ENCODE measurements around the gene NR4A1.

The NR4A1 gene

DNA sequence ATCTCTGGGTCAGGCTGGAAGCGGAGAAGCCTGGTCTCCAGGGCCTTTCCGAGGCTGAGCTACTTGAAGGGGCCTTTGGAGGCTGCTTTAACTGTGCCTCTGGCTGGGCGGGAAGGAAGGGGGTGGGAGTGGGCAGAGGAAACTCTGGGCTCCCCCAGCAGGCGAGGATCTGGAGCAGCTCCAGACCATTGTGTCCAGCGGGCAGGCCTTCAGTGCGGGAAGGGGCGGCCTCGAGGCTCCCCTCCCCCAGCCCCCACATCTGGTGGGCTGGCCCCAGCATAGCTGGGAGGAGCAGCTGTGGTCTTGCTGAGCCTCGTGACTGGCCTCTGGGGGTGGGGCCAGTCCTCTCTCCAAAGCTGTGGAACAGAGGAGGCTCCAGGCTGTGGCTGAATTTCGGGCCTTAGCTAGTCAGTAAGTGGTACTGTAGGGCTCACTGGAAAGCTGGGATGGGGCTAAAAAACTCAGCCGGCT, 41.1 kb upstream of the NR4A1 start:
- Histone ChIP-seq H3K27ac (ENCODE audit: low read length) (no peak overlapping the region), H3K9ac (ENCODE audit: low read depth, low read length) (peak overlapping the region; percentile 49; the same call in 1 of the 2 replicates), H3K9me3 (ENCODE audit: insufficient read depth, low read depth, low read length) (no peaks in the 10 kb centered on the region), H3K4me3 (ENCODE audit: low read length) (peak overlapping the region; percentile 30; the same call in 1 of the 2 replicates), H3K4me1 (ENCODE audit: insufficient read depth, low read length) (peaks cover 15% of the 10 kb centered on the region), H3K27me3 (ENCODE audit: insufficient read depth, low read length) (peaks cover 70% of the 10 kb centered on the region), H3K36me3 (ENCODE audit: insufficient read depth, low read depth, low read length) (no peaks in the 10 kb centered on the region)

DNA sequence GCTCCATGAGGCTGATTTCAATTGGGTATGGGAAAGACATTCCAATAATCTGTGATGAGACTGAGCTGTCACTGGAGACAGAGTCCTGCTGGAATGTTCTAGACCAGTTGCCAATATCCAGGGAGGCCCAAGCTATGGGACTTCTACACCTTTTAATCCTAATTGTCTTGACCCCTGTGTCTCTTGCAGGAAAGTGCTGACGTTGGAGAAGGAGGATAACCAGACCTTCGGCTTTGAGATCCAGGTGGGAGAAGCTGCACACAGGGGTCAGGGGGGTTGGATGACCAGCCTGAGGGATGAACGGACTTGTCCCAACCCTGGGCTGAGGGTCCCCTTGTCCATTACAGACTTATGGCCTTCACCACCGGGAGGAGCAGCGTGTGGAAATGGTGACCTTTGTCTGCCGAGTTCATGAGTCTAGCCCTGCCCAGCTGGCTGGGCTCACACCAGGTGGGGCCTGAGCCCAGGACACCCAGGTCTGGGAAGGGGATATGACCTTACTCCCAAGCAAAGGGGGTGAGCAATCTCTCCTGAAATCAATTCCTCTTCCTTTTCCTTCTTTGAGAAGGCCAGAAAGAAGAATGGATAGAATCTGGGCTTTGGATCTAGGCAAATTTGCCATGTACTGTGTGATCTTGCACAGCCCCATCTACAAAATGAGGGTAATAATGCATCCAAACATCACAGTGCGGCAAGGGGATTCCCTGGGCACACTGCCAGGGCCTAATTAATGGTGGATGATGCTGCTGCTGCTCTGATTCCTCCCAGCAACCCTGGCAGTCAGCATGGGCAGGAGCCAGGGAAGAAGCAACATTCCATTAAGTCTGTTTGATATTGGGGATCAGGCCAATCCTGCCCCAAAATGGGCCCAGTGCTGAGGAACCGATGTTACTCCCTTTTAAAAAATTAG, 40.3 kb upstream of the NR4A1 start:
- H3K9ac ChIP-seq (ENCODE audit: low read depth, low read length): peak overlapping the region; percentile 49; the same call in 1 of the 2 replicates
- peaks cover 70% of the 10 kb centered on the region for H3K27me3 ChIP-seq (ENCODE audit: insufficient read depth, low read length)
- H3K4me1 ChIP-seq (ENCODE audit: insufficient read depth, low read length): peaks cover 15% of the 10 kb centered on the region
- no peak overlapping the region for H3K27ac ChIP-seq (ENCODE audit: low read length)
- H3K4me3 ChIP-seq (ENCODE audit: low read length): peak overlapping the region; percentile 30; the same call in 1 of the 2 replicates
- no peaks in the 10 kb centered on the region for H3K9me3 ChIP-seq (ENCODE audit: insufficient read depth, low read depth, low read length)
- H3K36me3 ChIP-seq (ENCODE audit: insufficient read depth, low read depth, low read length): no peaks in the 10 kb centered on the region

DNA sequence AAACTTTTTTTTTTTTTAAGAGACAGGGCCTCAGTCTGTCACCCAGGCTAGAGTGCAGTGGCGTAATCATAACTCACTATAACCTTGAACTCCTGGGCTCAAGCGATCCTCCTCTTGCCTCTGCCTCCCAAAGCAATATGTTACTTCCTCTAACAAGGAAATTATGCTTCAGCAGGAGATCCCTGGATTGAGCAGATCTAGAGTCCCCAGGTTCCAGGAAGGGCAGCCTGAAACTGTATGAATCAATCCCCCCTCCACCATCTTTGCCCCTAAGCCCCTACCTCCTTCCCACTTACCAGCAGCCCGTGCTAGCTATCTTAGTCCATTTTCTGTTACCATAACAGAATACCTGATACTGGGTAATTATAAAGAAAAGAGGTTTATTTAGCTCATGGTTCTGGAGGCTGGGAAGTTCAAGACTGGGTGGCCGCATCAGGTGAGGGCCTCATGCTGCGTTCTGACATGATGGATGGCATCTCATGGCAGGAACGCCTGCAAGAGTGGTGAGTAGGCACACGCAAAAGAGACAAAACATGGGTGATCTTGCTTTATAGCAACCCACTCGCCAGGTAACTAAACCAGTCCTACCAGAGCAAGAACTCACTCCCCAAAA, 39.5 kb upstream of the NR4A1 start:
- Histone ChIP-seq H3K9ac (ENCODE audit: low read depth, low read length) (no peak overlapping the region), H3K36me3 (ENCODE audit: insufficient read depth, low read depth, low read length) (no peaks in the 10 kb centered on the region), H3K27me3 (ENCODE audit: insufficient read depth, low read length) (peaks cover 69% of the 10 kb centered on the region), H3K4me3 (ENCODE audit: low read length) (no peak overlapping the region), H3K9me3 (ENCODE audit: insufficient read depth, low read depth, low read length) (no peaks in the 10 kb centered on the region), H3K27ac (ENCODE audit: low read length) (no peak overlapping the region), H3K4me1 (ENCODE audit: insufficient read depth, low read length) (peaks cover 15% of the 10 kb centered on the region)

DNA sequence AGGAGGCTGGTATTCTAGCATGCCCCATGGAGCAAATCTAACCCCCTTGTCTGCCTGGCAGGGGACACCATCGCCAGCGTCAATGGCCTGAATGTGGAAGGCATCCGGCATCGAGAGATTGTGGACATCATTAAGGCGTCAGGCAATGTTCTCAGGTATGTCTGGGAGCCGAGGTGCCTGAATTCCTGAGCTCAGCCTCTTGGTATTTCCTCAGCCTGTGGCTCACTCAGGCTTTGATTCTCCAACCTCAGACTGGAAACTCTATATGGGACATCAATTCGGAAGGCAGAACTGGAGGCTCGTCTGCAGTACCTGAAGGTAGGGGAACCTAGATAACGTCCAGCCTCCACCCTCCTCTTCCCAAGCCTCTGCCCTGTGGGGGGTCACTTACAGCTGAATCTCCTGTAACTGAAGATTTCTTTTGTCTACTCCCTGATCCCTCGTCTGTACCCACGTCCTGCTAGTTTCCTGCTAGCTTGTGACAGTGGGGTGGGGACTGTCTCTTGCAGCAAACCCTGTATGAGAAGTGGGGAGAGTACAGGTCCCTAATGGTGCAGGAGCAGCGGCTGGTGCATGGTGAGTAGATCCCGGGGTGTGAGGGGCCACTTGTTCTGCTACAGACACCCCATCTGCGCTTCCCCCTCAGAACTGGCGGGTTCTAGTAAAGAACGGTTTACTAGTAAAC, 37.5 kb upstream of the NR4A1 start:
- Histone ChIP-seq H3K4me1 (ENCODE audit: insufficient read depth, low read length) (peaks cover 15% of the 10 kb centered on the region), H3K9ac (ENCODE audit: low read depth, low read length) (no peak overlapping the region), H3K27ac (ENCODE audit: low read length) (no peak overlapping the region), H3K9me3 (ENCODE audit: insufficient read depth, low read depth, low read length) (no peaks in the 10 kb centered on the region), H3K36me3 (ENCODE audit: insufficient read depth, low read depth, low read length) (no peaks in the 10 kb centered on the region), H3K27me3 (ENCODE audit: insufficient read depth, low read length) (peaks cover 57% of the 10 kb centered on the region), H3K4me3 (ENCODE audit: low read length) (0 out of 2 replicates have a peak overlapping the region, but pooled peaks have one; percentile 40)

DNA sequence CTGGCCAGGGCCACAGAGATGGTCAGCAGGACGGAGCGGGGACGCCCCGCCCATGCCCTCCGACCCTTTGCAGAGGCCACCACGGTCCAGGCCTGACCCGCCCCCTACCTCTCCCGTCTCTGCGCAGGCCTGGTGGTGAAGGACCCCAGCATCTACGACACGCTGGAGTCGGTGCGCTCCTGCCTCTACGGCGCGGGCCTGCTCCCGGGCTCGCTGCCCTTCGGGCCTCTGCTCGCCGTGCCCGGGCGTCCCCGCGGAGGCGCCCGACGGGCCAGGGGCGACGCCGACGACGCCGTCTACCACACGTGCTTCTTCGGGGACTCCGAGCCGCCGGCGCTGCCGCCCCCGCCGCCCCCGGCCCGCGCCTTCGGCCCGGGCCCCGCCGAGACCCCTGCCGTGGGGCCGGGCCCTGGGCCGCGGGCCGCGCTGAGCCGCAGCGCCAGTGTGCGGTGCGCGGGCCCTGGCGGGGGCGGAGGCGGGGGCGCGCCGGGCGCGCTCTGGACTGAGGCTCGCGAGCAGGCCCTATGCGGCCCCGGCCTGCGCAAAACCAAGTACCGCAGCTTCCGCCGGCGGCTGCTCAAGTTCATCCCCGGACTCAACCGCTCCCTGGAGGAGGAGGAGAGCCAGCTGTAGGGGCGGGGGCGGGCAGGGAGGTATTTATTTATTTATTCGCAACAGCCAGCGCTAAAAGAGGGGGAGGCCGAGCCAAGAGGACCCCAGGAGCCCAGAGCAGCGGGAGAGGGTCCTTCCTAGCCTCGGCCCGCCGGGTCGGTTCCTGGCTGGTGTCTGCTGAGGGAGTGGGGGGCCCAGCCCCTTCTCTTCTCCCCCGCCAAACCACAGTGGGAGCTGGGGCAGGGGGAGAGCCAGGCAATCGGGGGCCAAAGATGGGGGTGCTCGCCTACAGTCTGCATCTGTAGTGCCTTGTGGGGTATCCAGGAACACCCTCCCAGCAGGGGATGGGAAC, 36.4 kb upstream of the NR4A1 start:
- Histone ChIP-seq H3K9ac (ENCODE audit: low read depth, low read length) (no peak overlapping the region), H3K27me3 (ENCODE audit: insufficient read depth, low read length) (peaks cover 49% of the 10 kb centered on the region), H3K4me3 (ENCODE audit: low read length) (peak overlapping the region; percentile 40; the same call in 1 of the 2 replicates), H3K9me3 (ENCODE audit: insufficient read depth, low read depth, low read length) (no peaks in the 10 kb centered on the region), H3K4me1 (ENCODE audit: insufficient read depth, low read length) (peaks cover 12% of the 10 kb centered on the region), H3K36me3 (ENCODE audit: insufficient read depth, low read depth, low read length) (no peaks in the 10 kb centered on the region), H3K27ac (ENCODE audit: low read length) (no peak overlapping the region)

DNA sequence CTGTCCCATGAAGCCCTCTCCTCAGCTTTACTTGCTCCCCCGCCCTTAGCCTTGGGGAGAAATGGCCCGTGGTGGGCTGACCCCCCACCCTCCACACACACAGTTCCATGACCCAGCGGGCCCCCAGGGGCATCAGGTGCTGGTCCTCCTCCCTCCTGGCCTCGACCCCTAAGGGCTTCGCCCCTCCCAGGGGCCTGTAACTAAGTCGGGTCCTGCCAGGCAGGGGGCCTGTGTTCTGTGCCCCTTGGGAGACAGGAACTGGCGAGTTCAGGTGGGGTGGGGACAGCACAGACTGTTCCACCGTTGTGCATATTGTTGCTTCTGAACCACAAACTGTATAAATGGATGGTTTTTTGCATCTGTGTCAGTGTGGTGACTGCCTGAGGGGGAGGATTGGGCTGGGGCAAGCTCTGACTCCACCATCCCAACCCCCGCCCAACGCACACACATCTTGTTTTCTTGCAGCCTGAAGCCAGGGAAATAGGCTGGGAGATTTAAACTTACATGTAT, 35.7 kb upstream of the NR4A1 start:
- no peak overlapping the region for H3K4me3 ChIP-seq (ENCODE audit: low read length)
- H3K4me1 ChIP-seq (ENCODE audit: insufficient read depth, low read length): peaks cover 7% of the 10 kb centered on the region
- no peak overlapping the region for H3K9ac ChIP-seq (ENCODE audit: low read depth, low read length)
- no peaks in the 10 kb centered on the region for H3K36me3 ChIP-seq (ENCODE audit: insufficient read depth, low read depth, low read length)
- H3K9me3 ChIP-seq (ENCODE audit: insufficient read depth, low read depth, low read length): no peaks in the 10 kb centered on the region
- peaks cover 55% of the 10 kb centered on the region for H3K27me3 ChIP-seq (ENCODE audit: insufficient read depth, low read length)
- no peak overlapping the region for H3K27ac ChIP-seq (ENCODE audit: low read length)

DNA sequence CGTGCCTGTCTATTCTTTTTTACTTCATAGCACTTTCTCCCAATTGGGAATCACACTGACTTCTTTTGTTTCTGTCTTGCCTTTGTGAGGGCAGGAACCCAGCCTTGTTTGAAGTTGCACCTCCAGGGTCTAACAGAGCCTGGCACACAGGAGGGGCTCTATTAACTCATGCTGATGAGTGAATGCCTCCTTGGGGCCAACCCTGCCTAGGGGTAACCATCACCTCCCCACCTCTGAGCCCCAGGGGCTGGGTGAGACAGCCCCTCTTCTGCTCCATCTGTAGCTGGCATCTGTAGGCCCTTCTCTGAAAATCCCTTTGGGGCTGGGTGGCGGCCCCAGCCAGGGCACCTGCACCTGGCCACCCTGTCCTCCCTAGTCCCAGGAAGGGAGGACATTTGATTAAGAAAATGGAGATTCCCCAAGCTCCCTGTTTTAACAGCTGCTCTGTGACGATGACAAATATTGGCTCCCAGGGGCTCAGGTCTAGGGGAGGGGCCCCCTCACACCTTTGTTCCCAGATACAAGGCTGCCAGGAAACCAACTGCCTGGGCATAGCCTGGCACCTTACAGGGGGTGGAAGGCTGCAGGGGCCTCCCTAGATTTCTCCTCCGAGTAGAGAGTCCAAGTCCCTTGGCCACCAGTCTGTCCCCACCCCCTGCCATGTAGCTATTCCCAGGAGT, 32.7 kb upstream of the NR4A1 start:
- H3K9ac ChIP-seq (ENCODE audit: low read depth, low read length): no peak overlapping the region
- H3K27me3 ChIP-seq (ENCODE audit: insufficient read depth, low read length): peaks cover 73% of the 10 kb centered on the region
- peaks cover 5% of the 10 kb centered on the region; the same call in 1 of the 2 replicates for H3K4me1 ChIP-seq (ENCODE audit: insufficient read depth, low read length)
- H3K4me3 ChIP-seq (ENCODE audit: low read length): no peak overlapping the region
- no peaks in the 10 kb centered on the region for H3K9me3 ChIP-seq (ENCODE audit: insufficient read depth, low read depth, low read length)
- no peak overlapping the region for H3K27ac ChIP-seq (ENCODE audit: low read length)
- H3K36me3 ChIP-seq (ENCODE audit: insufficient read depth, low read depth, low read length): no peaks in the 10 kb centered on the region

DNA sequence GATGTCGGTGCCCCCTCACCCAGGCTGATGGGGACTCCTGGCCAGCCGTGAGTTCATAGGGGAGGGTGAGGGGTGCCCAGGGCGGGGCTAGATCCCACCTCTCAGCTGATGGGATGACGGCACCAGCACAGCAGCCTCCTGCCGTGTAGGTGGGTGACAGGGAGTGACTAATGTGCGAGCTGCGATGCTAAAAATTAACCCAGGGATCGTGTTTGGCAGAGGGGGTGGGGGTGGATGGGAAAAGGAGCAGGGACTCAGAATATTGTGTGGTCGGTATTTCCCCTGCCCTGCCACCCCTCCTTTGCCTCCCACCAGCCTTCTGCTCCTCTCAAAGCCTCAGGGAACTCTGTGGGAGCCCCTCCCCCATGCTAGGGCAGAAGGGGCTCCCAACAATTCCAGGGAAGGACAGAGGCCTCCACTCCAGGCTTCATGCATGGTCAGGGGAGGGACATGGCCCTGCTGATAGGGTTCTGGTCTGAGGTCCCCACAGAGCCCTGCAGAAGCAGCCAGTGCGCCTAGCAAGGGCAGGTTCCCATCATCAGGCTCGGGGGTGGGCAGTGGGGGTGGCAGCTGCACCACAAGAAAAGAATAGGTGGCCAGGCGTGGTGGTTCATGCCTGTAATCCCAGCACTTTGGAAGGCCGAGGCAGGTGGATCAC, 32.0 kb upstream of the NR4A1 start:
- H3K4me3 ChIP-seq (ENCODE audit: low read length): no peak overlapping the region
- no peaks in the 10 kb centered on the region for H3K36me3 ChIP-seq (ENCODE audit: insufficient read depth, low read depth, low read length)
- no peak overlapping the region for H3K27ac ChIP-seq (ENCODE audit: low read length)
- H3K4me1 ChIP-seq (ENCODE audit: insufficient read depth, low read length): peaks cover under 1% of the 10 kb centered on the region; the same call in 1 of the 2 replicates
- H3K27me3 ChIP-seq (ENCODE audit: insufficient read depth, low read length): peaks cover 73% of the 10 kb centered on the region
- no peak overlapping the region for H3K9ac ChIP-seq (ENCODE audit: low read depth, low read length)
- H3K9me3 ChIP-seq (ENCODE audit: insufficient read depth, low read depth, low read length): no peaks in the 10 kb centered on the region

DNA sequence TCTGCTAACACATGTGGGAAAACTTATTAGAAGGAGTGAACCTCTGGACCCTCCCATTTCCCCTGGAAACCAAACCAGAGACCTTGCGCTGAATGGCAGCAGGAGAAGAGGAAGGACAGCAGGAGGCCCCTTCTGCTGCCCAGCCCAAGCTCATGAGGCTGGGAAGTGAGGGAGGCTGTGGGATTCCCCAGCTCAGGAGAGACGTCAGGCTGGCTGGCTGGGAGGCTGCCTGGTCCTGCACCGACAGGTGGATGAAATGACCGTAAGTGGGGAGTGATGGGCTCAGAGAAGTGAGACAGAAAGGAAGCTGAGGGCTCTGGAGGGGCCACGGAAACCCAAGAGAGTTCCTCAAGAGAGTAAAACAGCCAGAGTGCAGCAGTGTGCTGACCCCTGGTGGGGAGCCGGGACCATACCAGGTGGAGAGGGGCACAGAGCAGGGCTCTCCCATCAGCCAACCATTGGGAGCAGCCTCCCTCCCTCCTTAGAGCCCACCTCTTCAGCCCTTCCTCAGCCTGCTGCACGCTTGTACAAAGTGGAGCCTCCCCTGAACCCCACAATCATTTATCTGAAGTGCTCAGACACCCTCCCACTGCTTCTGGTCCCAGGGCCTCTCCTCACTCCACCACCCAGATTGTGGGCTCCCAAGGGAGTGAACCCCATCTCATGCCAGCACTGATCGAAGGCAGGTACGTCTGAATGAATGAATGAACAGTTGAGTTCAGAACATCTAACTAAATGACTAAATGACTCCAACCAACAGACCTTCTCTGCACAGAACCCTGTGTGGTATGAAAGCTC, 30.5 kb upstream of the NR4A1 start:
- Histone ChIP-seq H3K36me3 (ENCODE audit: insufficient read depth, low read depth, low read length) (no peaks in the 10 kb centered on the region), H3K27me3 (ENCODE audit: insufficient read depth, low read length) (peaks cover 68% of the 10 kb centered on the region), H3K4me3 (ENCODE audit: low read length) (peak overlapping the region; percentile 14; the same call in 1 of the 2 replicates), H3K4me1 (ENCODE audit: insufficient read depth, low read length) (no peaks in the 10 kb centered on the region), H3K9ac (ENCODE audit: low read depth, low read length) (no peak overlapping the region), H3K9me3 (ENCODE audit: insufficient read depth, low read depth, low read length) (no peaks in the 10 kb centered on the region), H3K27ac (ENCODE audit: low read length) (no peak overlapping the region)
